Retinal pigment epithelial cell (primary cell): Measurements from ENCODE around the gene PAX8.

Experiments used
- DNase-seq: peaks from one replicate; pipeline ENCODE4 v3.0.0-alpha.2; 2010; ENCODE audit warnings: low read depth
- H3K4me3 ChIP-seq: 2 replicates; pipeline ENCODE4 v1.5.1; 2011; ENCODE audit warnings: mild to moderate bottlenecking, low read length, control low read depth, moderate library complexity
- TF ChIP-seq, protein P1 (sequence below): conservative IDR thresholded peaks from 2 replicates; pipeline ENCODE4 v1.5.1; 2011; ENCODE audit warnings: low read depth, low read length, control low read depth, inconsistent platforms

Gene PAX8

DNA sequence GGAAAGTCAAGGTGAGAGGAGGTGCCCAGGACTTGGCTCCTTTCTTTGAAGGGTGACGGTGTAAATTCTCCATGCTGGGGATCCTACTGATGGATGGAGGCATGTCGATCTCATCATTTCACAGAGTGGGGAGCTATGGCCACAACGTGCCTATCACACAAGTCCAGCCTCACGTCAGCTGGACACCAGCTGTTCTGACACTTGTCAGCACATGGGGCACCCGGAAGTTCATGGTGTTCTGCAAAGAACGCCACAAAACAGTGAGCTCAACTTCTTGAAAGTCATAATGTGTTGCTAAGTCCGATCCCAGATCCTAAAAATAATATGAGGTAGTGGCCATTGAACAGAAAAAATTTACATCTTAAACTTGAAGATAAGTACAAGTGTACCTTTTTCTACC is 12.3 kb downstream of the PAX8 start:
- TF ChIP-seq, protein P1, sequence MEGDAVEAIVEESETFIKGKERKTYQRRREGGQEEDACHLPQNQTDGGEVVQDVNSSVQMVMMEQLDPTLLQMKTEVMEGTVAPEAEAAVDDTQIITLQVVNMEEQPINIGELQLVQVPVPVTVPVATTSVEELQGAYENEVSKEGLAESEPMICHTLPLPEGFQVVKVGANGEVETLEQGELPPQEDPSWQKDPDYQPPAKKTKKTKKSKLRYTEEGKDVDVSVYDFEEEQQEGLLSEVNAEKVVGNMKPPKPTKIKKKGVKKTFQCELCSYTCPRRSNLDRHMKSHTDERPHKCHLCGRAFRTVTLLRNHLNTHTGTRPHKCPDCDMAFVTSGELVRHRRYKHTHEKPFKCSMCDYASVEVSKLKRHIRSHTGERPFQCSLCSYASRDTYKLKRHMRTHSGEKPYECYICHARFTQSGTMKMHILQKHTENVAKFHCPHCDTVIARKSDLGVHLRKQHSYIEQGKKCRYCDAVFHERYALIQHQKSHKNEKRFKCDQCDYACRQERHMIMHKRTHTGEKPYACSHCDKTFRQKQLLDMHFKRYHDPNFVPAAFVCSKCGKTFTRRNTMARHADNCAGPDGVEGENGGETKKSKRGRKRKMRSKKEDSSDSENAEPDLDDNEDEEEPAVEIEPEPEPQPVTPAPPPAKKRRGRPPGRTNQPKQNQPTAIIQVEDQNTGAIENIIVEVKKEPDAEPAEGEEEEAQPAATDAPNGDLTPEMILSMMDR: no peak
- DNase-seq: no peak
- no peak overlapping the region for H3K4me3 ChIP-seq

DNA sequence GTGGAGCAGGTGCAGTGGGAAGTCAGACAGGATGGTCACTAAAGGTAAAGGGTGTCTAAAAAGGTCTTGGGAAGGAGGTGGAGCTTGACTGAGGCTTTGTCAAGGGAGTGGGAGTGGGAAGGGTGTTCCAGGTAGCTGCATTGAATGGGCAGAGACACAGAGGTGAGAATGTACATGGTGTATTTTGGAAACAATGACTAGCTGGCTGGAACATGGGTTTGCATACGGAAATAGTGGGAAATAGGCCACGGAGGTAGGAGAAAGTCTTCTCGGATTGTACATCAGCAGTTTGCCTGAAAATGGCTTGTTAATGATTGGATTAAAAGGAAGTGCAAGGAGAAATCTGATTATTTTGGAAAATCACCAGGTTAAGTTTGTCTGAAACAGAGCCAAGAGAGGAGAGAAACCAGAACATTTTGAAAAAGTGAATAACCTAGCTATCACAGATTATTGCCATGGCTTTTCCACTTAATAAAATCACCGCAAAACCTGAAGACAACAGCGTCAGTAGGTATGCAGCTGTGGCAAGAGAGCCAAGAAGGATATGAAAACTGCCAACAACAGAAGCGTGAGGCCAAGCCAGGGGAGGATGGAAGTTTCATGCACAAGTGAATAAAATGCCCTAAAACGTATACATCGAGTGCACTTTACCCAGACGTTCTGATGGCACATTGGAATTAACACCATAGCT is 13.9 kb downstream of the PAX8 start:
- TF ChIP-seq, protein P1: no peak
- no peak for DNase-seq
- H3K4me3 ChIP-seq: no peak overlapping the region

DNA sequence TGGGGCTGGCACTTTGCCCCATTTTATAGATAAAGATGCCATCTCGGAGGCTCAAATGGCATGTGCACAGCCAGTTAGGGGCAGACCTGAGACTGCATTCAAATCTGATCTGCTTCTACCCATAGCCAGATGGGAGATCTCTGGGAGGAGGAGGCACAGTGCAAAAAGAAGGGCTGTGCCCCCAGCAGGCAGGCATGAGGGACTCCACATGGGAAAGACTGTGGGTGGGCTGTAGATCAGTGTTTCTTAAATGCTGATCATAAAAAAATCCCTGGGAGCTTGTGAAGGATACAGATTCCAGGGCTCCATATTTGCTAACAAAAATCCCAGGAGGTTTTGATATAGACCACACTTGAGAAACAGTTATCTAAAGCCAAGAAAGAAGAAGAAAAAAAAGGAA is 15.2 kb downstream of the PAX8 start:
- no peak for DNase-seq
- TF ChIP-seq, protein P1: no peak
- no peak overlapping the region for H3K4me3 ChIP-seq

DNA sequence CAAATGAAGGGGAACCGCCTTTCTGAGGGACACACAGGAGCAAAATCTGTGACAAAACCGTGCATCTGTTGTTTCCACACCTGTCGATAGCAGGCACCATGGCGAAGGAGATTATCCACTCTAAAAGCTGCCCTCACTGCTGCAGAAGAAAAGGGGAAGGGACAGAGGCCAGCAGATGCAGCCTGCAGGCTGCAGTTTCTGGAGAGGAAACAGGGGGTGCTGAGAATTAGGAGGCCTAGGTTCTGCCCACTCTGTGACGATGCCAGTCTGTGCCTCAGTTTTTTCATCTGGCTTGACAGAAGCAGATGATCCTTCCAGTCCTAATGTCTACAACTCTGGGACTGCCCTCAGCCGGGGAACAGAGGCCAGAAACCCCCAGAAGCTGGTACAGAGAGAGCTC is 17.7 kb downstream of the PAX8 start:
- TF ChIP-seq, protein P1: no peak
- DNase-seq: no peak

DNA sequence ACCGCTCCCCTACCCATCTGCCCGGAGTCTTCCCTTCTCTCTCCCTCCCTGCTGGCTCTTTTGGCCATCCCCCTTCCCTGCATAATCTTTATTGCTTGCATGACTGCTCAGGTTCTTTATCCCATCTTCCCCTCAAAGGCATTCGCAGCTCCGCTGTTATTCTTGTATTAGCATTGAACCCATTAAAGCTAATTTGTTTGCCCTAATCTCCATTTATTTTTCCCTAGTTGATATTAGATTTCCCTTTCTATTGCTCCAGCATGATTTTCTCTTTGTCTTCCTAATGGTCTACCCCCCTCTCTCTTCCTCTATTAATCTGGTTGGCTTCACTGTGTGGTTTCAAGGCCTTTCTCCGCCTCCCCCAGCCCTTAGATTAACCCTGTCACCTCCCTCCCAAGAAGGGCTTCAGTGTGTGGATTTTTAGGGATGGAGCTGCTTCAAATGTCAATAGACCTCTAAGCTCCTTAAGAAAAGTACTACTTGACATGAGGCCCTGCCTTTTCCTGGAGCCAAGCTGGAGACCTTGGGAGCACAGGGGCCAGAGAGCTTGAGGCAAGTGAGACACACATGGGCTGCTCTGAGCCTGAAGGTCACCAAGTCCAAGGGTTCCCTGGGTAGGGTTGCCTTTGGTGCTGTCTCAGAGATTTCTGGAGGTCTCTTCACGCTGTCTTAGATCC is 20.1 kb downstream of the PAX8 start:
- TF ChIP-seq, protein P1: no peak
- no peak for DNase-seq
- H3K4me3 ChIP-seq: no peak overlapping the region

More for the DNA sequence above, 17.7 kb downstream of the PAX8 start:
- H3K4me3 ChIP-seq: no peak overlapping the region

DNA sequence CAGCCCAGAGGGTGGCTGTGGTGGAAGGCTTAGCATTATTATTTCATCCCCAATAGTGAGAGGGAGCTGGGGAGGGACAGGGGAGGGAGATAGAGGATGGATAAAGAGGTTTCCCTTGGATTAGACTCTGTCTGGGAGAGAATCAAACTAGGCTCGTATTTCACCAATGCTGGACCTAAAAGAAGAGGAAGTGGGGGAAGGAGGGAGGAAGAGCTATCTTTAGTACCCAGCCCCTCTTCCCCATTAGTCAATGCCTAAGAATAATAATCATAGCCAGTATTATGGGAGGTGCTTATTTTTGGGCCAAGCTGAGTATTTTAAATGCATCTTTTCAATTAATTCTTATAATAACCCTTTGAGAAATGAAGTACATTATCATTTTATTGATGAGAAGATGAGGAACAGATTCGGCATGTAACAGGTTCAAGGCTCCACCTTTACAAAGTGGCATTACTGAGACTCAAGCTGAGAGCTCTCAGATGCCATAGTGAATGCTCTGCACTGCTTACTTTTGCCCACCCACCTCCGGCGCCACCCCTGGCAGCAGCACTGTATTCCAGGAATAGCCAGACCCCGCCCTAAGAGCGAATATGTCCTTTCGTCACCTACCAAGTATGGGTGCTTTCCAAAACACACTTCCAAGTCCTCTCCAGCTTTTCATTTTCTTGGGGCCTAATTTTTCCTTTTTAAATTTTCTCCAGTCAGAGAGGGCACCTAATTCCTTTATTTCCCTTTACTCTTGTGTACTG is 21.0 kb downstream of the PAX8 start:
- no peak overlapping the region for H3K4me3 ChIP-seq
- TF ChIP-seq, protein P1: no peak
- DNase-seq: no peak
